GM18517 (cell line): ENCODE results near the gene POTEF.
A peak's percentile ranks its signal among the peaks of the same experiment; 100 is the strongest.
"Not testable (repeated sequence)": the region's sequence is repeated elsewhere in the genome, so short reads cannot be mapped to it uniquely, and the experiment has no call there.

ENCODE experiments used
- ATAC-seq: cut with Tn5 transposase; IDR thresholded peaks from one replicate; pipeline ENCODE4 v1.9.1; 2021; ENCODE audit warnings: mild to moderate bottlenecking, moderate library complexity; ENCODE audit not compliant: unreplicated experiment

Gene POTEF

GRCh38 chr2:130153721-130154422, 24.9 kb upstream of the POTEF start:
- not testable (repeated sequence) for ATAC-seq

GRCh38 chr2:130152816-130153595, 24.0 kb upstream of the POTEF start:
- no peak for ATAC-seq

- not testable (repeated sequence) for ATAC-seq
These were observed 23.3 kb upstream of the POTEF start for GRCh38 chr2:130152136-130152815.

- ATAC-seq, result not testable (repeated sequence)
These were observed 22.1 kb upstream of the POTEF start for GRCh38 chr2:130151145-130151512.

GRCh38 chr2:130150181-130151144, 21.4 kb upstream of the POTEF start:
- ATAC-seq, result no peak

- ATAC-seq, result not testable (repeated sequence)
These were observed 19.5 kb upstream of the POTEF start for GRCh38 chr2:130148515-130148914.

GRCh38 chr2:130145006-130145414, 16.0 kb upstream of the POTEF start, which contains the start of gene CCDC74B:
Gene CCDC74B, minus strand, starts transcription at chr2:130145112. Its CDS starts 116 bp downstream, at chr2:130144996.
- peak; percentile 77 for ATAC-seq

GRCh38 chr2:130143266-130144039, 14.4 kb upstream of the POTEF start:
- ATAC-seq, result not testable (repeated sequence)

- not testable (repeated sequence) for ATAC-seq
These were observed 13.6 kb upstream of the POTEF start for GRCh38 chr2:130142396-130143265.

GRCh38 chr2:130141645-130142370, 12.8 kb upstream of the POTEF start:
- not testable (repeated sequence) for ATAC-seq

GRCh38 chr2:130141002-130141401, 12.0 kb upstream of the POTEF start:
- ATAC-seq, result not testable (repeated sequence)

GRCh38 chr2:130140516-130140915, 11.5 kb upstream of the POTEF start:
- ATAC-seq, result not testable (repeated sequence)

- not testable (repeated sequence) for ATAC-seq
These were observed 10.6 kb upstream of the POTEF start for GRCh38 chr2:130139331-130140280.

- not testable (repeated sequence) for ATAC-seq
These were observed 9.8 kb upstream of the POTEF start for GRCh38 chr2:130138841-130139251.

- not testable (repeated sequence) for ATAC-seq
These were observed 9.3 kb upstream of the POTEF start for GRCh38 chr2:130138326-130138725.

GRCh38 chr2:130137118-130137517, 8.1 kb upstream of the POTEF start:
- ATAC-seq, result not testable (repeated sequence)

- not testable (repeated sequence) for ATAC-seq
These were observed 7.5 kb upstream of the POTEF start for GRCh38 chr2:130136546-130136945.
